GM18517 (cell line): ENCODE data around the gene CDK11B.

Experiments used
- ATAC-seq: cut with Tn5 transposase; IDR thresholded peaks from one replicate; pipeline ENCODE4 v1.9.1; 2021; ENCODE audit warnings: mild to moderate bottlenecking, moderate library complexity; ENCODE audit not compliant: unreplicated experiment

CDK11B gene

GRCh38 chr1:1628754-1629429 lies 29.9 kb downstream of the CDK11B start:
- ATAC-seq, result no peak

GRCh38 chr1:1627829-1628753 lies 30.7 kb downstream of the CDK11B start:
- ATAC-seq, result no peak

GRCh38 chr1:1627261-1627828 lies 31.5 kb downstream of the CDK11B start:
- ATAC-seq, result no peak

GRCh38 chr1:1626207-1627141 lies 32.3 kb downstream of the CDK11B start:
- no peak for ATAC-seq

GRCh38 chr1:1625824-1626206 lies 33.0 kb downstream of the CDK11B start:
- no peak for ATAC-seq

- no peak for ATAC-seq
Observed at GRCh38 chr1:1625404-1625775, 33.4 kb downstream of the CDK11B start.

GRCh38 chr1:1624443-1625403 lies 34.1 kb downstream of the CDK11B start:
- no peak for ATAC-seq

- no peak for ATAC-seq
Observed at GRCh38 chr1:1623631-1624442, 35.0 kb downstream of the CDK11B start.

- ATAC-seq, result no peak
Observed at GRCh38 chr1:1623181-1623630, 35.6 kb downstream of the CDK11B start.

- ATAC-seq, result no peak
Observed at GRCh38 chr1:1622788-1623094, 36.1 kb downstream of the CDK11B start.

GRCh38 chr1:1622010-1622787 lies 36.6 kb downstream of the CDK11B start:
- ATAC-seq, result no peak

GRCh38 chr1:1621173-1622009 lies 37.4 kb downstream of the CDK11B start:
- ATAC-seq, result no peak

GRCh38 chr1:1620433-1621139 lies 38.2 kb downstream of the CDK11B start:
- ATAC-seq, result no peak

GRCh38 chr1:1619917-1620361 lies 38.9 kb downstream of the CDK11B start:
- ATAC-seq, result no peak

- ATAC-seq, result no peak
Observed at GRCh38 chr1:1618396-1619068, 40.3 kb downstream of the CDK11B start.

- no peak for ATAC-seq
Observed at GRCh38 chr1:1617925-1618324, 40.9 kb downstream of the CDK11B start.
